GM12878 (cell line): ENCODE data around the gene AKT1S1. TPM values are rescaled to one million over a fixed set of nuclear protein-coding genes. Genes with fewer than 3 reads are reported as not detected.

Experiments used
- NKRF ChIP-seq: fragments of 450-650 bp; conservative IDR thresholded peaks from 2 replicates; pipeline ENCODE4 v1.6.1; 2017; ENCODE audit warnings: mild to moderate bottlenecking, moderate library complexity
- POLR2A ChIP-seq: IDR thresholded peaks from 2 replicates; pipeline ENCODE4 v1.6.1; 2011; ENCODE audit warnings: low read depth, mild to moderate bottlenecking, low read length
- SPI1 ChIP-seq: IDR thresholded peaks from 2 replicates; pipeline ENCODE4 v1.6.1; 2011; ENCODE audit warnings: low read depth, mild to moderate bottlenecking, low read length, moderate library complexity, borderline replicate concordance; ENCODE audit not compliant: insufficient read depth
- ZNF592 ChIP-seq: fragments of 450-650 bp; IDR thresholded peaks from 2 replicates; pipeline ENCODE4 v1.6.1; 2017; ENCODE audit warnings: mild to moderate bottlenecking, moderate library complexity
- polyA plus RNA-seq, 11 experiments: library from polyadenylated mRNA; depleted of rRNA in 4 of 11; unstranded in 6 of 11; stranded (reverse) in 5 of 11; fragments of >200 nt; fragmentation: Nextera tagmentation in 4 of 11; fragmentation: Illumina TruSeq in 1 of 11; extraction: Ambion mirVana in 4 of 11; extraction: Trizol in 1 of 11; gene quantifications; 1 replicate in 1 of 11; 2 replicates in 10 of 11; pipeline versions ENCODE4 v1.2.1 to v1.2.3, GENCODE V29; 2011 to 2016; ENCODE audit warnings: inconsistent platforms in 2 of 11, missing spikeins in 2 of 11, low read depth in 1 of 11
- total RNA-seq, 4 experiments: library from RNA; depleted of rRNA in 3 of 4; stranded (reverse); fragments of >200 nt in 3 of 4; fragmentation: Illumina TruSeq in 1 of 4; extraction: Trizol in 1 of 4; gene quantifications; 2 replicates each; pipeline versions ENCODE4 v1.2.1 to v1.2.3, GENCODE V29; 2013 to 2021
- TF ChIP-seq, protein P1 (sequence below): IDR thresholded peaks from 2 replicates; pipeline ENCODE4 v1.6.1; 2012; ENCODE audit warnings: low read length, inconsistent platforms
- TF ChIP-seq, protein P2 (sequence below): fragments of 450-650 bp; IDR thresholded peaks from 2 replicates; pipeline ENCODE4 v1.6.1; 2017; ENCODE audit warnings: mild to moderate bottlenecking, moderate library complexity

AKT1S1 gene
- total and polyA plus RNA-seq, 10 of the 15 experiments (the other 5 are each of a cell fraction or from before 2014, with no cell fraction given), result 0.43 to 23.0 (median 12.3) TPM

GRCh38 chr19:49911381-49912145 is 34.4 kb upstream of the AKT1S1 start (continued):
- TF ChIP-seq, protein P1, sequence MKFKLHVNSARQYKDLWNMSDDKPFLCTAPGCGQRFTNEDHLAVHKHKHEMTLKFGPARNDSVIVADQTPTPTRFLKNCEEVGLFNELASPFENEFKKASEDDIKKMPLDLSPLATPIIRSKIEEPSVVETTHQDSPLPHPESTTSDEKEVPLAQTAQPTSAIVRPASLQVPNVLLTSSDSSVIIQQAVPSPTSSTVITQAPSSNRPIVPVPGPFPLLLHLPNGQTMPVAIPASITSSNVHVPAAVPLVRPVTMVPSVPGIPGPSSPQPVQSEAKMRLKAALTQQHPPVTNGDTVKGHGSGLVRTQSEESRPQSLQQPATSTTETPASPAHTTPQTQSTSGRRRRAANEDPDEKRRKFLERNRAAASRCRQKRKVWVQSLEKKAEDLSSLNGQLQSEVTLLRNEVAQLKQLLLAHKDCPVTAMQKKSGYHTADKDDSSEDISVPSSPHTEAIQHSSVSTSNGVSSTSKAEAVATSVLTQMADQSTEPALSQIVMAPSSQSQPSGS, result no peak; the same call in 1 of the 2 replicates
- TF ChIP-seq POLR2A (peak; percentile 68), SPI1 (peak; percentile 54; the same call in 1 of the 2 replicates), ZNF592 (no peak), NKRF (no peak)
- TF ChIP-seq, protein P2, sequence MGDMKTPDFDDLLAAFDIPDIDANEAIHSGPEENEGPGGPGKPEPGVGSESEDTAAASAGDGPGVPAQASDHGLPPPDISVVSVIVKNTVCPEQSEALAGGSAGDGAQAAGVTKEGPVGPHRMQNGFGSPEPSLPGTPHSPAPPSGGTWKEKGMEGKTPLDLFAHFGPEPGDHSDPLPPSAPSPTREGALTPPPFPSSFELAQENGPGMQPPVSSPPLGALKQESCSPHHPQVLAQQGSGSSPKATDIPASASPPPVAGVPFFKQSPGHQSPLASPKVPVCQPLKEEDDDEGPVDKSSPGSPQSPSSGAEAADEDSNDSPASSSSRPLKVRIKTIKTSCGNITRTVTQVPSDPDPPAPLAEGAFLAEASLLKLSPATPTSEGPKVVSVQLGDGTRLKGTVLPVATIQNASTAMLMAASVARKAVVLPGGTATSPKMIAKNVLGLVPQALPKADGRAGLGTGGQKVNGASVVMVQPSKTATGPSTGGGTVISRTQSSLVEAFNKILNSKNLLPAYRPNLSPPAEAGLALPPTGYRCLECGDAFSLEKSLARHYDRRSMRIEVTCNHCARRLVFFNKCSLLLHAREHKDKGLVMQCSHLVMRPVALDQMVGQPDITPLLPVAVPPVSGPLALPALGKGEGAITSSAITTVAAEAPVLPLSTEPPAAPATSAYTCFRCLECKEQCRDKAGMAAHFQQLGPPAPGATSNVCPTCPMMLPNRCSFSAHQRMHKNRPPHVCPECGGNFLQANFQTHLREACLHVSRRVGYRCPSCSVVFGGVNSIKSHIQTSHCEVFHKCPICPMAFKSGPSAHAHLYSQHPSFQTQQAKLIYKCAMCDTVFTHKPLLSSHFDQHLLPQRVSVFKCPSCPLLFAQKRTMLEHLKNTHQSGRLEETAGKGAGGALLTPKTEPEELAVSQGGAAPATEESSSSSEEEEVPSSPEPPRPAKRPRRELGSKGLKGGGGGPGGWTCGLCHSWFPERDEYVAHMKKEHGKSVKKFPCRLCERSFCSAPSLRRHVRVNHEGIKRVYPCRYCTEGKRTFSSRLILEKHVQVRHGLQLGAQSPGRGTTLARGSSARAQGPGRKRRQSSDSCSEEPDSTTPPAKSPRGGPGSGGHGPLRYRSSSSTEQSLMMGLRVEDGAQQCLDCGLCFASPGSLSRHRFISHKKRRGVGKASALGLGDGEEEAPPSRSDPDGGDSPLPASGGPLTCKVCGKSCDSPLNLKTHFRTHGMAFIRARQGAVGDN, result peak; percentile 89
- TF ChIP-seq, all 136 proteins: peak for 38
